ENCODE measurements around the gene ZNF780B.

ZNF780B gene

DNA sequence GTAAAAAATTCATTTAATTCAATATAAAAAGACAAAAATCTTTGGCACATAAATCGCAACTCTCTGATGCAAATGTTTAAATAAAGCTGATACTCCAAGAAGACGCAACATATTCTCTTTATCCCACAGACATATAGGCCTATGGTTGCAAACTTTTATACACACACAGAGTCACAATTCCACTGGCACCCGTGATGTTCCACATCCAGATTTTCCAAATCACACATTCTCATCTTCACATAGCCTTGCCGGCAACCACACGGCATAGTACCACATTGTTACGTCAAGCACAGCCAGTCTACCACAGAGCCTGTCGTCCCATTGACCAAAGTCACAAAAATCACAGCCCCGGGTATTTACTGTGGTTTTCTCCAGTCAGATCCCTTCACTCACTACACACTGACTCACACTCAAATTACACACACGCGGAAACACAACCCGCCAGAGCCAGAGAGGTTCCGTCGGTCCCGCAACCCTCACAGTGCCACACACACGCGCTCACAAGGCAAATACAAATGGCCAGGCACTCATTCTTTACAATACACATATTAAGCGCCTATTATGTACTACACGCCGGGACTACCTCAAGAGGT lies 59.7 kb downstream of the ZNF780B start:
- H3K9me3 ChIP-seq (ENCODE audit: severe bottlenecking) = no peaks in the 10 kb centered on the region
- no peaks in the 10 kb centered on the region for H3K27me3 ChIP-seq (ENCODE audit: insufficient read depth, low read depth, severe bottlenecking)
- peak overlapping the region; percentile 88 for H3K4me3 ChIP-seq (ENCODE audit: low read depth, low read length)
- H3K27ac ChIP-seq = peak overlapping the region; percentile 79
- H3K36me3 ChIP-seq = no peaks in the 10 kb centered on the region
- peak; percentile 14 for DNase-seq
- TF ChIP-seq, protein P1, sequence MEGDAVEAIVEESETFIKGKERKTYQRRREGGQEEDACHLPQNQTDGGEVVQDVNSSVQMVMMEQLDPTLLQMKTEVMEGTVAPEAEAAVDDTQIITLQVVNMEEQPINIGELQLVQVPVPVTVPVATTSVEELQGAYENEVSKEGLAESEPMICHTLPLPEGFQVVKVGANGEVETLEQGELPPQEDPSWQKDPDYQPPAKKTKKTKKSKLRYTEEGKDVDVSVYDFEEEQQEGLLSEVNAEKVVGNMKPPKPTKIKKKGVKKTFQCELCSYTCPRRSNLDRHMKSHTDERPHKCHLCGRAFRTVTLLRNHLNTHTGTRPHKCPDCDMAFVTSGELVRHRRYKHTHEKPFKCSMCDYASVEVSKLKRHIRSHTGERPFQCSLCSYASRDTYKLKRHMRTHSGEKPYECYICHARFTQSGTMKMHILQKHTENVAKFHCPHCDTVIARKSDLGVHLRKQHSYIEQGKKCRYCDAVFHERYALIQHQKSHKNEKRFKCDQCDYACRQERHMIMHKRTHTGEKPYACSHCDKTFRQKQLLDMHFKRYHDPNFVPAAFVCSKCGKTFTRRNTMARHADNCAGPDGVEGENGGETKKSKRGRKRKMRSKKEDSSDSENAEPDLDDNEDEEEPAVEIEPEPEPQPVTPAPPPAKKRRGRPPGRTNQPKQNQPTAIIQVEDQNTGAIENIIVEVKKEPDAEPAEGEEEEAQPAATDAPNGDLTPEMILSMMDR (IDR thresholded peaks at IDR 0.05; ENCODE audit: low read depth, low read length) = no peak

DNA sequence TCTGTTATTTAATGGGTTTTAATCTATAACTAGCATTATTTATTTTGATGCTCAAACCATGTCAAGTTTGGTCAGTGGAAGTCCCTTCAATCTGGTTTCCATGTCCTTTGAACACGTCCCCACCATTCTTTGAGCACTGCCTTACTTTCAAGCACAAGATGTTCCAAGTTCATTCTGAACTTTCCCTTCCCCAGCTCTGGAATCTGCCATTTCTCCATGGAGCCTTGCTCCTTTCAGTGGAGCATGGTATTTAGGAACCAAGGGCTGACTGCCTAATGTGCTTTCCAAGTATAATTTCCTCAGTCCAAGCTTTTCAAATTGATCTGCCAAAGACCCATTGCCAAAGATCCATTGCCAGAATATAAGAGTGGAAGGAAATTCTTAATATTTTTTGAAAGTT lies 60.2 kb downstream of the ZNF780B start:
- Histone ChIP-seq H3K36me3 (no peaks in the 10 kb centered on the region), H3K27ac (no peak overlapping the region), H3K9me3 (ENCODE audit: severe bottlenecking) (no peaks in the 10 kb centered on the region), H3K27me3 (ENCODE audit: insufficient read depth, low read depth, severe bottlenecking) (no peaks in the 10 kb centered on the region), H3K4me3 (ENCODE audit: low read depth, low read length) (peak overlapping the region; percentile 88)
- TF ChIP-seq, protein P1 (IDR thresholded peaks at IDR 0.05; ENCODE audit: low read depth, low read length) = no peak
- no peak for DNase-seq

DNA sequence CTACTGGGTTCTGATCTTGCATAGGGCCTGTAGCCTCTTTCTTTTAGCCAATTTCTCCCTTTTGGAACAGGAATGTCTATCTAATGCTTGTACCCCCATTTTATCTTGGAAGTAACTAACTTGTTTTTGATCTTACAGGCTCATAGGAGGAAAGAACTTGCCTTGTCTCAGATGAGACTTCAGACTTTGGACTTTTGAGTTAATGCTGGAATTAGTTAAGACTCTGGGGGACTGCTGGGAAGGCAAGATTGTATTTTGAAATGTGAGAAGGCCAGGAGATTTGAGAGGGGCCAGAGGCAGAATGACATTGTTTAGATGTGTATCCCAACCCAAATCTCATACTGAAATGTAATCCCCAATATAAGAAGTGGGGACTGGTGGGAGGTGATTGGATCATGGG lies 61.7 kb downstream of the ZNF780B start:
- H3K36me3 ChIP-seq = no peaks in the 10 kb centered on the region
- no peaks in the 10 kb centered on the region for H3K9me3 ChIP-seq (ENCODE audit: severe bottlenecking)
- no peak overlapping the region for H3K4me3 ChIP-seq (ENCODE audit: low read depth, low read length)
- TF ChIP-seq, protein P1 (IDR thresholded peaks at IDR 0.05; ENCODE audit: low read depth, low read length) = no peak
- DNase-seq = no peak
- H3K27me3 ChIP-seq (ENCODE audit: insufficient read depth, low read depth, severe bottlenecking) = no peaks in the 10 kb centered on the region
- H3K27ac ChIP-seq = no peak overlapping the region

DNA sequence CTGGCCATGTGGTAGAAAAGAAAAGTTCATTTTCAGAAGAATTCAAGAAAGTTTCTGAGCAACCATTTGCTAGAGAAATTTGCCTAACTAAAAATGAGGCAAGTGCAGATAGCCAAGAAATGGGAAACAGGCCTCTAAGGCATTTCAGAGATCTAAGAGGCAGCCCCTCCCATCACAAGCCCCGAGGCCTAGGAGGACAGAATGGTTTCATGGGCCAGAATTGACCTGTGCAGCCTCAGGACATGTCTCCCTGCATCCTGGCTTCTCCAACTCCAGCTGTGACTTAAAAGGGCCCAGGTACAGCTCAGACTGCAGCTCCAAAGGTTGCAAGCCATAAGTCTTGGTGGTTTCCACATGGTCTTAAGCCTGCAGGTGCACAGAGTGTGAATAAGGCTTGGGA lies 62.4 kb downstream of the ZNF780B start:
- Histone ChIP-seq H3K36me3 (no peaks in the 10 kb centered on the region), H3K4me3 (ENCODE audit: low read depth, low read length) (no peak overlapping the region), H3K9me3 (ENCODE audit: severe bottlenecking) (no peaks in the 10 kb centered on the region), H3K27me3 (ENCODE audit: insufficient read depth, low read depth, severe bottlenecking) (no peaks in the 10 kb centered on the region), H3K27ac (no peak overlapping the region)
- DNase-seq = no peak
- TF ChIP-seq, protein P1 (IDR thresholded peaks at IDR 0.05; ENCODE audit: low read depth, low read length) = no peak

DNA sequence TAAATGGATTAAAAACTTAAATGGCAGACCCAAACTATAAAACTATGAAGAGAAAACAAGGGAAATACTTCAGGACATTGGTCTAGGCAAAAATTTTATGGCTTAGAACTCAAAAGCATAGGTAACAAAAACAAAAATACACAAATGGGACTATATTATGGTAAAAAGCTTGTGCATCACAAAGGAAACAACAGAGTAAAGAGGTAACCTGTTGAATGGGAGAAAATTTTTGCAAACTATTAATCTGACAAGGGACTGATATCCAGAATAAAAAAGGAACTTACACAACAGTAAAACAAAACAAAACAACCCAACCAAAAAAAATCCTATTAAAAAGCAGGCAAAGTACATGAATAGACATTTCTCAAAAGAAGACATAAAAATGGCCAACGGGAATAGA lies 68.4 kb downstream of the ZNF780B start:
- no peaks in the 10 kb centered on the region for H3K27me3 ChIP-seq (ENCODE audit: insufficient read depth, low read depth, severe bottlenecking)
- H3K27ac ChIP-seq = no peak overlapping the region
- TF ChIP-seq, protein P1 (IDR thresholded peaks at IDR 0.05; ENCODE audit: low read depth, low read length) = no peak
- H3K4me3 ChIP-seq (ENCODE audit: low read depth, low read length) = no peak overlapping the region
- DNase-seq = no peak
- peaks cover 8% of the 10 kb centered on the region; the same call in 1 of the 2 replicates for H3K36me3 ChIP-seq
- peaks cover 14% of the 10 kb centered on the region for H3K9me3 ChIP-seq (ENCODE audit: severe bottlenecking)

DNA sequence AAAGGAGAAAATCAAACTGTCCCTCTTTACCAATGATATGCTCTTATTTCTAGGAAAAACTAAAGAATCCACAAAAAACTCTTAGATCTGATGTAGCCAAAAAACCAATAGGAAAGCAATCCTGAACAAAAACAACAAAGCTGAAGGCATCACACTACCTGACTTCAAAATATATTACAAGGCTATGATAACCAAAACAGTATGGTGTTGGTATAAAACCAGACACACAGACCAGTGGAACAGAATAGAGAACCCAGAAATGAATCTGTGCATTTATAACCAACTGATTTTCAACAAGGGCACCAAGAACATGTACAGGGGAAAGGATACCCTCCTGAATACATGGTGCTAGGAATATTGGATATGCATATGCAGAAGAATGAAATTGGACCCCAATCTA lies 68.9 kb downstream of the ZNF780B start:
- no peak overlapping the region for H3K4me3 ChIP-seq (ENCODE audit: low read depth, low read length)
- peaks cover 14% of the 10 kb centered on the region for H3K9me3 ChIP-seq (ENCODE audit: severe bottlenecking)
- H3K27me3 ChIP-seq (ENCODE audit: insufficient read depth, low read depth, severe bottlenecking) = no peaks in the 10 kb centered on the region
- H3K27ac ChIP-seq = no peak overlapping the region
- H3K36me3 ChIP-seq = peaks cover 12% of the 10 kb centered on the region; the same call in 1 of the 2 replicates
- no peak for DNase-seq
- TF ChIP-seq, protein P1 (IDR thresholded peaks at IDR 0.05; ENCODE audit: low read depth, low read length) = no peak
